ENCODE data around the gene SCN11A.

DNA sequence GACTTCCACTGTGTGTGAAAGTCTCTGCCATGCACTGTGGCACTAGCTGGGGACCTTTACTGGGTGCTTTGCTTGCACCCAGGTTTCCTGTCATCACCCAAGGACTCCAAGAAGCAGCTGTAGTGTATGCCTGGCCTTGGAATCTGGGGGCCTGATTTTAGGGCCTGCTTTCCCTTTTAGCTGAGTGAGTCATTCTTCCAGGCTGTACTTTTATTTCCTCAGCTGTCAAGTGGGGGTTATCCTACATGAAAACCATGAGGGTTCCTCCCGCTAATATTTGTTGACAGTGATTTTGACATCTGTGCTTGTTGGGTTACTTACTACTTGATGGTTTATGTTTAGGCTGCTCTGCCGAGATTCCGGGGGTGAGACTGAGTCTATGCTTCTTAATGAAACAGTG is 37.1 kb upstream of the SCN11A start:
- TF ChIP-seq, protein P1, sequence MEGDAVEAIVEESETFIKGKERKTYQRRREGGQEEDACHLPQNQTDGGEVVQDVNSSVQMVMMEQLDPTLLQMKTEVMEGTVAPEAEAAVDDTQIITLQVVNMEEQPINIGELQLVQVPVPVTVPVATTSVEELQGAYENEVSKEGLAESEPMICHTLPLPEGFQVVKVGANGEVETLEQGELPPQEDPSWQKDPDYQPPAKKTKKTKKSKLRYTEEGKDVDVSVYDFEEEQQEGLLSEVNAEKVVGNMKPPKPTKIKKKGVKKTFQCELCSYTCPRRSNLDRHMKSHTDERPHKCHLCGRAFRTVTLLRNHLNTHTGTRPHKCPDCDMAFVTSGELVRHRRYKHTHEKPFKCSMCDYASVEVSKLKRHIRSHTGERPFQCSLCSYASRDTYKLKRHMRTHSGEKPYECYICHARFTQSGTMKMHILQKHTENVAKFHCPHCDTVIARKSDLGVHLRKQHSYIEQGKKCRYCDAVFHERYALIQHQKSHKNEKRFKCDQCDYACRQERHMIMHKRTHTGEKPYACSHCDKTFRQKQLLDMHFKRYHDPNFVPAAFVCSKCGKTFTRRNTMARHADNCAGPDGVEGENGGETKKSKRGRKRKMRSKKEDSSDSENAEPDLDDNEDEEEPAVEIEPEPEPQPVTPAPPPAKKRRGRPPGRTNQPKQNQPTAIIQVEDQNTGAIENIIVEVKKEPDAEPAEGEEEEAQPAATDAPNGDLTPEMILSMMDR (IDR thresholded peaks at IDR 0.05; ENCODE audit: insufficient read depth, low read depth, low read length): no peak
- TF ChIP-seq EZH2 (IDR thresholded peaks at IDR 0.05; ENCODE audit: insufficient read depth, low read length): no peak

All from astrocyte (in vitro differentiated cells and primary cell).